ENCODE measurements around the gene MAML2. TPM values are rescaled to one million over a fixed set of nuclear protein-coding genes. Genes with fewer than 3 reads are reported as not detected.

Gene MAML2
- total RNA-seq, 3 donors from 2014 or later (not counting 1 experiment from before 2014, with no cell fraction given) = 14.2 to 20.5 (median 16.1) TPM

GRCh38 chr11:96242191-96242847 is 100.7 kb downstream of the MAML2 start:
- Mint-ChIP-seq H3K36me3 (no peaks in the 10 kb centered on the region), H3K9me3 (no peaks in the 10 kb centered on the region), H3K27me3 (ENCODE audit: low read depth in 2 of 2) (no peaks in the 10 kb centered on the region), H3K4me3 (peak overlapping the region; percentile 87), H3K4me1 (peaks cover 21 to 23% of the 10 kb centered on the region in 2 donors), H3K27ac (peak overlapping the region; percentile 80 to 89)
- no peak overlapping the region for H3K4me3 ChIP-seq (ENCODE audit: low read length)
- H3K27me3 ChIP-seq (ENCODE audit: control insufficient read depth, insufficient read depth, low read length) = no peaks in the 10 kb centered on the region
- H3K36me3 ChIP-seq (ENCODE audit: control insufficient read depth, insufficient read depth, low read length) = no peaks in the 10 kb centered on the region
- no peak for ATAC-seq
- H3K4me1 ChIP-seq (ENCODE audit: control insufficient read depth, insufficient read depth, low read length) = peaks cover 12% of the 10 kb centered on the region
- H3K9me3 ChIP-seq (ENCODE audit: control insufficient read depth, insufficient read depth, low read length) = no peaks in the 10 kb centered on the region
- intact Hi-C loops (cut with micrococcal nuclease) = loop anchor here (10.0 kb wide), 1 partner anchor 188 kb away; no protein-coding TSS in a partner anchor
- 81% methylated on average over 2 of the region's 2 CpGs for WGBS (ENCODE audit: insufficient coverage)
- TF ChIP-seq, protein P1, sequence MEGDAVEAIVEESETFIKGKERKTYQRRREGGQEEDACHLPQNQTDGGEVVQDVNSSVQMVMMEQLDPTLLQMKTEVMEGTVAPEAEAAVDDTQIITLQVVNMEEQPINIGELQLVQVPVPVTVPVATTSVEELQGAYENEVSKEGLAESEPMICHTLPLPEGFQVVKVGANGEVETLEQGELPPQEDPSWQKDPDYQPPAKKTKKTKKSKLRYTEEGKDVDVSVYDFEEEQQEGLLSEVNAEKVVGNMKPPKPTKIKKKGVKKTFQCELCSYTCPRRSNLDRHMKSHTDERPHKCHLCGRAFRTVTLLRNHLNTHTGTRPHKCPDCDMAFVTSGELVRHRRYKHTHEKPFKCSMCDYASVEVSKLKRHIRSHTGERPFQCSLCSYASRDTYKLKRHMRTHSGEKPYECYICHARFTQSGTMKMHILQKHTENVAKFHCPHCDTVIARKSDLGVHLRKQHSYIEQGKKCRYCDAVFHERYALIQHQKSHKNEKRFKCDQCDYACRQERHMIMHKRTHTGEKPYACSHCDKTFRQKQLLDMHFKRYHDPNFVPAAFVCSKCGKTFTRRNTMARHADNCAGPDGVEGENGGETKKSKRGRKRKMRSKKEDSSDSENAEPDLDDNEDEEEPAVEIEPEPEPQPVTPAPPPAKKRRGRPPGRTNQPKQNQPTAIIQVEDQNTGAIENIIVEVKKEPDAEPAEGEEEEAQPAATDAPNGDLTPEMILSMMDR (IDR thresholded peaks at IDR 0.05) = no peak
- peak overlapping the region; percentile 69 for H3K27ac ChIP-seq (ENCODE audit: low read length)
- DNase-seq = no peak

DNA sequence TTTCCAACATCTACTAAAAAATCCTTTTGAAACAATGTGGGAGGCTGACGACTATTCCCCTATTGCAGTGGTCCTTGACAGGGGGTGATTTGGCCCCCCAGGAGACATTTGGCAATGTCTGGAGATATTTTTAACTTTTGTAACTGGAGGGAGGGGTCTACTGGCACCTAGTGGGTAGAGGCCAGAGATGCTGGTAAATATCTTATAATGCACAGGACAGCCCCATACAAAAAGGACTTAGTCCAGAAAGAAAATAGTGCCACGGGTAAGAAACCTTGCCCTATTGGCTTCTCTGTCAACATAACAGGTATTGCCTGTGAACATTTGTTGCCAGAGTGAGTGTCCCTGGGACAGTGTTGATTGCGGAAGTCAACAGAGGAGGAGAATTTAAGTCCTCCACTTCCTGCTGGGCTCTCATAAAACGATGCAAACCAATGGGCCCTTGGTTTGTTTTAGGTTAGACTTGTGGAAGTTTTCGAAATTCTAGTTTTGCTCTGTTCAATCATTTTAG is 101.6 kb downstream of the MAML2 start:
- H3K27ac ChIP-seq (ENCODE audit: low read length) = no peak overlapping the region
- H3K36me3 Mint-ChIP-seq = no peaks in the 10 kb centered on the region

DNA sequence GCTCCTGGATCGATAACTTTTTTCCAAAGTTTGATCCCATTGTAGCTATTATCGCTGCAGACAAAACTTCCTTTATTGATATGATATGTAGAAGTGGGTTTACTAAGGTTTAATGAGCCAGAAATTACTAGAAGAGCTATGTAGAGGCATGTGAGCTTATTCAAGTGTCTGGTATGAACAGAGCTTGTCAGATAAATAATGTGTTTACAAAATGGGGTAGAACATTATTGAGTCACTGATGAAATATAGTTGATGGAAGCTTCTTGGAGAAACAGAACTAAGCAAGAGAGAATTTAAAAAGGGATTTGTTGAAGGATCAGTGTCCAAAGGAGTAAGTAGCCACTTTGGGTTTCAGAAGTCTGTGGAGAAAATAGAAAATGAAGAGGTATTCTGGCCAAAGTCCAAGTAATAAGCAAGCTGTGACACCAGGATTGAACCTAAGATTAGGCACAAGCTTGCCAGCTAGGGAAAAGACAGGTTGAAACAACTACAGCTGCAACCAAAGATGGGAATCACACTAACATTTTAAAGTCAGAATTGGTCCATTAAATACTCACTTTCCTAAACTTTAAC is 104.3 kb downstream of the MAML2 start:
- intact Hi-C loops (cut with micrococcal nuclease) = no loop called here
- Mint-ChIP-seq H3K4me3 (no peak overlapping the region), H3K36me3 (no peaks in the 10 kb centered on the region), H3K4me1 (peaks cover 8 to 9% of the 10 kb centered on the region in 2 donors), H3K9me3 (no peaks in the 10 kb centered on the region), H3K27ac (no peak overlapping the region), H3K27me3 (ENCODE audit: low read depth in 2 of 2) (no peaks in the 10 kb centered on the region)
- TF ChIP-seq, protein P1 (IDR thresholded peaks at IDR 0.05) = no peak
- Histone ChIP-seq H3K27me3 (ENCODE audit: control insufficient read depth, insufficient read depth, low read length) (no peaks in the 10 kb centered on the region), H3K4me1 (ENCODE audit: control insufficient read depth, insufficient read depth, low read length) (peaks cover 8% of the 10 kb centered on the region), H3K36me3 (ENCODE audit: control insufficient read depth, insufficient read depth, low read length) (no peaks in the 10 kb centered on the region), H3K4me3 (ENCODE audit: low read length) (no peak overlapping the region), H3K27ac (ENCODE audit: low read length) (no peak overlapping the region), H3K9me3 (ENCODE audit: control insufficient read depth, insufficient read depth, low read length) (no peaks in the 10 kb centered on the region)
- DNase-seq = no peak
- WGBS (ENCODE audit: insufficient coverage) = 100% methylated on average over 2 of the region's 2 CpGs
- ATAC-seq = no peak

More for the DNA sequence above, 101.6 kb downstream of the MAML2 start:
- TF ChIP-seq, protein P1 (IDR thresholded peaks at IDR 0.05) = no peak
- H3K4me3 ChIP-seq (ENCODE audit: low read length) = no peak overlapping the region
- Mint-ChIP-seq H3K4me1 (peaks cover 12 to 14% of the 10 kb centered on the region in 2 donors), H3K4me3 (no peak overlapping the region), H3K27me3 (ENCODE audit: low read depth in 2 of 2) (no peaks in the 10 kb centered on the region), H3K27ac (peak overlapping the region in 1 of 2 donors; percentile 27), H3K9me3 (no peaks in the 10 kb centered on the region)
- H3K4me1 ChIP-seq (ENCODE audit: control insufficient read depth, insufficient read depth, low read length) = peaks cover 11% of the 10 kb centered on the region
- no peaks in the 10 kb centered on the region for H3K36me3 ChIP-seq (ENCODE audit: control insufficient read depth, insufficient read depth, low read length)
- DNase-seq (no peak), ATAC-seq (no peak)
- no peaks in the 10 kb centered on the region for H3K9me3 ChIP-seq (ENCODE audit: control insufficient read depth, insufficient read depth, low read length)
- intact Hi-C loops (cut with micrococcal nuclease) = loop anchor here (10.0 kb wide), 1 partner anchor 187 kb away; no protein-coding TSS in a partner anchor
- 80% methylated on average over 5 of the region's 5 CpGs for WGBS (ENCODE audit: insufficient coverage)
- H3K27me3 ChIP-seq (ENCODE audit: control insufficient read depth, insufficient read depth, low read length) = no peaks in the 10 kb centered on the region
